A549 (cell line): ENCODE results near the gene OR51A7. TPM values are rescaled to one million over a fixed set of nuclear protein-coding genes. Genes with fewer than 3 reads are reported as not detected.

Experiments used
- ATAC-seq, 2 experiments: fragments of 200-7000 bp in 1 of 2; fragments of >200 bp in 1 of 2; cut with Nextera tagmentation in 1 of 2; cut with Tn5 transposase in 1 of 2; 3 replicates each; pipeline versions ENCODE4 v1.8.0 to v1.9.1; 2018 to 2020; ENCODE audit warnings: mild to moderate bottlenecking in 1 of 2, moderate library complexity in 1 of 2
- CTCF ChIA-PET: fragments of 300-600 bp; sonication (Branson Sonifier 250); formaldehyde crosslinking; extraction: SDS; loops from one replicate; lab custom pipeline; 2021; ENCODE audit warnings: antibody characterized with exemption, inconsistent platforms; lab: Yijun Ruan, JAX
- POLR2A ChIA-PET: fragments of 350-600 bp; formaldehyde crosslinking; extraction: SDS; loops from one replicate; lab custom pipeline; 2021; ENCODE audit warnings: antibody characterized with exemption, inconsistent platforms; lab: Yijun Ruan, JAX
- DNase-seq, 2 experiments: peaks; one replicate each; pipeline versions ENCODE4 v3.0.0 to v3.0.0-alpha.2; 2011 to 2016; ENCODE audit warnings: low read depth in 1 of 2, low spot score in 1 of 2
- FAIRE-seq: peaks from 2 replicates; lab custom pipeline; 2011; peaks lifted over from hg19 to GRCh38; lab: Jason Lieb, UNC
- H3K27ac ChIP-seq, 2 experiments: fragments of >200 bp; sonication (Bioruptor Twin); formaldehyde crosslinking; 3 replicates each; pipeline ENCODE4 v1.5.1; 2016 to 2017
- H3K4me1 ChIP-seq: fragments of >200 bp; sonication (Bioruptor Twin); formaldehyde crosslinking; 3 replicates; pipeline ENCODE4 v1.6.1; 2016
- H3K4me2 ChIP-seq: fragments of >200 bp; sonication (Bioruptor Twin); formaldehyde crosslinking; 3 replicates; pipeline ENCODE4 v1.6.1; 2016
- H3K4me3 ChIP-seq: fragments of >200 bp; sonication (Bioruptor Twin); formaldehyde crosslinking; 3 replicates; pipeline ENCODE4 v1.5.1; 2016
- H3K9me3 ChIP-seq: fragments of >200 bp; sonication (Bioruptor Twin); formaldehyde crosslinking; 3 replicates; pipeline ENCODE4 v1.6.1; 2016
- BCL3 ChIP-seq: fragments of >200 bp; sonication (Bioruptor Twin); formaldehyde crosslinking; IDR thresholded peaks from 3 replicates; pipeline ENCODE4 v1.6.1; 2016
- BHLHE40 ChIP-seq: IDR thresholded peaks from 2 replicates; pipeline ENCODE4 v1.6.1; 2012; ENCODE audit warnings: low read depth, low read length, inconsistent platforms
- CHD2 ChIP-seq: fragments of 150-350 bp; IDR thresholded peaks from 2 replicates; pipeline ENCODE4 v1.6.1; 2014; ENCODE audit warnings: low read length; ENCODE audit not compliant: partially characterized antibody
- CHD4 ChIP-seq: fragments of 200-600 bp; sonication (generic); IDR thresholded peaks from 2 replicates; pipeline ENCODE4 v1.6.1; 2016; ENCODE audit warnings: antibody characterized with exemption, mild to moderate bottlenecking, borderline replicate concordance
- FOSB ChIP-seq: fragments of 250-450 bp; sonication (Bioruptor Pico); IDR thresholded peaks from 2 replicates; pipeline ENCODE4 v1.5.0; 2020; ENCODE audit warnings: mild to moderate bottlenecking, moderate library complexity
- HDAC2 ChIP-seq: fragments of 200-600 bp; sonication (generic); IDR thresholded peaks from 2 replicates; pipeline ENCODE4 v1.6.1; 2016
- HMGXB4 ChIP-seq: fragments of 250-450 bp; sonication (Bioruptor Pico); IDR thresholded peaks from 2 replicates; pipeline ENCODE4 v1.5.0; 2021; ENCODE audit warnings: mild to moderate bottlenecking, moderate library complexity, borderline replicate concordance
- HOXB13 ChIP-seq: fragments of 250-450 bp; sonication (Bioruptor Pico); IDR thresholded peaks from 2 replicates; pipeline ENCODE4 v1.5.0; 2020; ENCODE audit warnings: low read depth, mild to moderate bottlenecking, moderate library complexity
- JUNB ChIP-seq: fragments of >200 bp; sonication (Bioruptor Twin); formaldehyde crosslinking; IDR thresholded peaks from 2 replicates; pipeline ENCODE4 v1.6.1; 2016
- KDM1A ChIP-seq: fragments of 200-600 bp; sonication (generic); IDR thresholded peaks from 2 replicates; pipeline ENCODE4 v1.6.1; 2016; ENCODE audit warnings: low read depth, mild to moderate bottlenecking
- MAFK ChIP-seq: fragments of 450-650 bp; IDR thresholded peaks from 2 replicates; pipeline ENCODE4 v1.6.1; 2014; ENCODE audit not compliant: partially characterized antibody
- MAX ChIP-seq: IDR thresholded peaks from 2 replicates; pipeline ENCODE4 v1.6.1; 2012
- NPAS2 ChIP-seq: fragments of 250-450 bp; sonication (Bioruptor Pico); IDR thresholded peaks from 2 replicates; pipeline ENCODE4 v1.8.0; 2022; ENCODE audit warnings: mild to moderate bottlenecking, moderate library complexity, borderline replicate concordance
- POLR2A ChIP-seq: IDR thresholded peaks from 2 replicates; pipeline ENCODE4 v1.6.1; 2012; ENCODE audit warnings: mild to moderate bottlenecking, low read length
- POLR2AphosphoS2 ChIP-seq: conservative IDR thresholded peaks from 2 replicates; pipeline ENCODE4 v1.6.1; 2012; ENCODE audit warnings: low read length, improper control_type of control experiment, inconsistent platforms
- RAD21 ChIP-seq, 2 experiments: fragments of >200 bp in 1 of 2; sonication (Bioruptor Twin) in 1 of 2; formaldehyde crosslinking in 1 of 2; IDR thresholded peaks in 1 of 2; conservative IDR thresholded peaks in 1 of 2; 2 replicates in 1 of 2; 3 replicates in 1 of 2; pipeline ENCODE4 v1.6.1; 2012 to 2018; ENCODE audit warnings: inconsistent platforms in 1 of 2
- RNF2 ChIP-seq: fragments of 200-600 bp; sonication (generic); IDR thresholded peaks from 2 replicates; pipeline ENCODE4 v1.6.1; 2016; ENCODE audit warnings: low read depth, mild to moderate bottlenecking, antibody characterized with exemption, moderate library complexity, borderline replicate concordance
- SMC3 ChIP-seq: fragments of >200 bp; sonication (Bioruptor Twin); formaldehyde crosslinking; IDR thresholded peaks from 3 replicates; pipeline ENCODE4 v1.6.1; 2018; ENCODE audit warnings: inconsistent platforms
- TP53 ChIP-seq: fragments of 250-450 bp; sonication (Bioruptor Pico); IDR thresholded peaks from 2 replicates; pipeline ENCODE4 v1.5.0; 2021; ENCODE audit warnings: mild to moderate bottlenecking, moderate library complexity
- USF2 ChIP-seq: fragments of 450-650 bp; IDR thresholded peaks from 2 replicates; pipeline ENCODE4 v1.6.1; 2014; ENCODE audit warnings: antibody characterized with exemption
- ZC3H11A ChIP-seq: fragments of 450-650 bp; IDR thresholded peaks from 2 replicates; pipeline ENCODE4 v1.6.1; 2014; ENCODE audit warnings: antibody characterized with exemption, mild to moderate bottlenecking
- ZSCAN20 ChIP-seq: fragments of 250-450 bp; sonication (Bioruptor Pico); IDR thresholded peaks from 2 replicates; pipeline ENCODE4 v1.8.0; 2022; ENCODE audit warnings: mild to moderate bottlenecking, moderate library complexity
- WGBS: methylation state at CpG from one replicate; pipeline ENCODE4 v1.1.6; 2017; ENCODE audit errors: missing lambda C conversion rate; 5-methylcytosine and 5-hydroxymethylcytosine counted together
- polyA plus RNA-seq, 4 experiments: library from polyadenylated mRNA; depleted of rRNA in 3 of 4; stranded (reverse); fragments of >200 nt; fragmentation: RNase III in 1 of 4; extraction: RNeasy Plus Mini Kit Qiagen cat#74134 plus additional on column Dnase treatment in 1 of 4; gene quantifications; 2 replicates in 3 of 4; 3 replicates in 1 of 4; pipeline ENCODE4 v1.2.3, GENCODE V29; 2011 to 2017
- TF ChIP-seq, protein P1 (sequence below): fragments of >200 bp; sonication (Bioruptor Twin); formaldehyde crosslinking; IDR thresholded peaks from 3 replicates; pipeline ENCODE4 v1.5.1; 2016

The OR51A7 gene
- polyA plus RNA-seq, 2 of the 4 experiments (the other 2 are of a cell fraction) = not detected

DNA sequence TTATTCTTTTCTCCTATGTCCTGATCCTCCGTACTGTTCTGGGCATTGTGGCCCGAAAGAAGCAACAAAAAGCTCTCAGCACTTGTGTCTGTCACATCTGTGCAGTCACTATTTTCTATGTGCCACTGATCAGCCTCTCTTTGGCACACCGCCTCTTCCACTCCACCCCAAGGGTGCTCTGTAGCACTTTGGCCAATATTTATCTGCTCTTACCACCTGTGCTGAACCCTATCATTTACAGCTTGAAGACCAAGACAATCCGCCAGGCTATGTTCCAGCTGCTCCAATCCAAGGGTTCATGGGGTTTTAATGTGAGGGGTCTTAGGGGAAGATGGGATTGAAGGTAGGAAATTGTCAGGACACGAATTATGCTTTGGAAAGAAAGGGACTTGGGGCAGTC lies 21.0 kb upstream of the OR51A7 start:
- Histone ChIP-seq H3K4me1 (no peaks in the 10 kb centered on the region), H3K4me2 (no peak overlapping the region), H3K9me3 (no peaks in the 10 kb centered on the region)
- CTCF ChIA-PET = no interaction called here
- TF ChIP-seq NPAS2 (no peak), MAX (no peak), CHD4 (no peak), HMGXB4 (CRISPR knock-in tag) (no peak), ZSCAN20 (CRISPR knock-in tag) (no peak), POLR2A (no peak), RNF2 (no peak)
- TF ChIP-seq, all 56 proteins: peak for 0
- WGBS = under 1% methylated on average over 5 of the region's 5 CpGs
- Histone ChIP-seq H3K4me3 (no peak overlapping the region), H3K27ac (no peak overlapping the region)
- ATAC-seq (no peak), FAIRE-seq (no peak), DNase-seq (no peak)
- POLR2A ChIA-PET = no interaction called here

- Histone ChIP-seq H3K4me3 (no peak overlapping the region), H3K27ac (no peak overlapping the region), H3K4me2 (no peak overlapping the region), H3K9me3 (no peaks in the 10 kb centered on the region), H3K4me1 (no peaks in the 10 kb centered on the region)
- no peak for ATAC-seq
- TF ChIP-seq POLR2AphosphoS2 (no peak), USF2 (no peak), ZSCAN20 (CRISPR knock-in tag) (no peak), FOSB (CRISPR knock-in tag) (no peak), HOXB13 (CRISPR knock-in tag) (no peak), CHD2 (no peak), KDM1A (no peak), JUNB (no peak), HDAC2 (no peak), MAX (no peak)
- ChIA-PET CTCF (no interaction called here), POLR2A (no interaction called here)
- 9% methylated on average over 3 of the region's 3 CpGs for WGBS
- no peak for DNase-seq
- no peak for FAIRE-seq
Measured at GRCh38 chr11:4884361-4884760, 19.2 kb upstream of the OR51A7 start.

DNA sequence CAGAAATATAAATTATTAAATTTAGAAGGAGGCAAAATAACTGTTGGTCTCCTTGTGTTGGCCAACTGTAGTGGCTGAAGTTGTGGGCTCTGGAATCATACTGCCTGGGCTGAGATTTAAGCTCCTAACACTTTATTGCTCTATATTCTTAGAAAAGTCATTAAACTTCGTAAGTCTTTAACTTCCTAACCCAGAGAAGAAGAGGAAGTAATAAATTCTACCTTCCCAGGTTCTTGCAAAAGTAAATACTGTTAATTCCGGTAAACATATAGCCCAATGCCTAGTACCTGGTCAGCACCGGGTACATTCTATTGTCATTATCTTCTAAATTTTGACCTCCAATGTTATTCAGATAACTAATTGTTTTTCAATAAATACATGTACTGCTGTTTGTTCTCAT lies 17.4 kb upstream of the OR51A7 start:
- TF ChIP-seq RAD21 (conservative IDR thresholded peaks at IDR 0.05 in 1 of 2, IDR thresholded peaks at IDR 0.05 in 1 of 2) = no peak
- TF ChIP-seq TP53 = no peak
- no peak for TF ChIP-seq MAFK
- no peak for TF ChIP-seq BHLHE40
- TF ChIP-seq, protein P1, sequence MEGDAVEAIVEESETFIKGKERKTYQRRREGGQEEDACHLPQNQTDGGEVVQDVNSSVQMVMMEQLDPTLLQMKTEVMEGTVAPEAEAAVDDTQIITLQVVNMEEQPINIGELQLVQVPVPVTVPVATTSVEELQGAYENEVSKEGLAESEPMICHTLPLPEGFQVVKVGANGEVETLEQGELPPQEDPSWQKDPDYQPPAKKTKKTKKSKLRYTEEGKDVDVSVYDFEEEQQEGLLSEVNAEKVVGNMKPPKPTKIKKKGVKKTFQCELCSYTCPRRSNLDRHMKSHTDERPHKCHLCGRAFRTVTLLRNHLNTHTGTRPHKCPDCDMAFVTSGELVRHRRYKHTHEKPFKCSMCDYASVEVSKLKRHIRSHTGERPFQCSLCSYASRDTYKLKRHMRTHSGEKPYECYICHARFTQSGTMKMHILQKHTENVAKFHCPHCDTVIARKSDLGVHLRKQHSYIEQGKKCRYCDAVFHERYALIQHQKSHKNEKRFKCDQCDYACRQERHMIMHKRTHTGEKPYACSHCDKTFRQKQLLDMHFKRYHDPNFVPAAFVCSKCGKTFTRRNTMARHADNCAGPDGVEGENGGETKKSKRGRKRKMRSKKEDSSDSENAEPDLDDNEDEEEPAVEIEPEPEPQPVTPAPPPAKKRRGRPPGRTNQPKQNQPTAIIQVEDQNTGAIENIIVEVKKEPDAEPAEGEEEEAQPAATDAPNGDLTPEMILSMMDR = no peak
- no peak for TF ChIP-seq KDM1A
- TF ChIP-seq SMC3 = no peak
- TF ChIP-seq CHD2 = no peak
- no peak for TF ChIP-seq BCL3
- no peak for TF ChIP-seq NPAS2
- TF ChIP-seq ZC3H11A = no peak
- Histone ChIP-seq H3K27ac (no peak overlapping the region), H3K4me2 (no peak overlapping the region), H3K4me3 (no peak overlapping the region), H3K4me1 (no peaks in the 10 kb centered on the region), H3K9me3 (no peaks in the 10 kb centered on the region)
- ChIA-PET CTCF (no interaction called here), POLR2A (no interaction called here)
- 35% methylated on average over 3 of the region's 3 CpGs for WGBS
- no peak for ATAC-seq
- no peak for FAIRE-seq
- no peak for DNase-seq
